Esophagus muscularis mucosa (tissue), 3 donors: ENCODE results near the gene CCDC148.

ENCODE experiments used
- POLR2A ChIP-seq: fragments of 450-650 bp; IDR thresholded peaks from one replicate; pipeline ENCODE4 v1.6.1; 2017; ENCODE audit warnings: antibody characterized with exemption, moderate library complexity, mild to moderate bottlenecking, low read depth
- TF ChIP-seq, protein P1 (sequence below), 3 experiments: fragments of 200-600 bp in 2 of 3; fragments of 450-650 bp in 1 of 3; sonication (generic) in 2 of 3; IDR thresholded peaks; one replicate each; pipeline ENCODE4 v1.5.1; 2017 to 2019; ENCODE audit warnings: antibody characterized with exemption in 3 of 3, mild to moderate bottlenecking in 2 of 3, moderate library complexity in 1 of 3

DNA sequence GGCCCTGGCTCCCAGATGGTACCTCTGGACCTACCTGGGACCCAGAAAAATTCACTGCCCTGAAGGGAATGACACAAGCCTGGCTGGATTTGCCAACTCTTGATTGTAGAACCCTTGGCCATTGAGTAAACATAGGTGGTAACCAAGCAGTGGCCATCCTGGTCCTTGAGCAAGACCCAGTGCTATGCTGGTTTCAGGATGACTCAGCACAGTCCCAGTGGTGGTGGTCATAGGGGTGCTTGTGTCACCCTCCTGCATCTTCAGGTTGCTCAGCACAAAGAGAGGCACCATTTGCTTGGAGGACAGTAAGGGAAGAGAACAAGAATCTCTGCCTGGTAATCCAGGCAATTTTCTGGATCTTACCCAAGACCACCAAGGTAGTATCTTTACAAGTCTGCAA is 302.0 kb downstream of the CCDC148 start:
- TF ChIP-seq POLR2A: no peak
- TF ChIP-seq, protein P1, sequence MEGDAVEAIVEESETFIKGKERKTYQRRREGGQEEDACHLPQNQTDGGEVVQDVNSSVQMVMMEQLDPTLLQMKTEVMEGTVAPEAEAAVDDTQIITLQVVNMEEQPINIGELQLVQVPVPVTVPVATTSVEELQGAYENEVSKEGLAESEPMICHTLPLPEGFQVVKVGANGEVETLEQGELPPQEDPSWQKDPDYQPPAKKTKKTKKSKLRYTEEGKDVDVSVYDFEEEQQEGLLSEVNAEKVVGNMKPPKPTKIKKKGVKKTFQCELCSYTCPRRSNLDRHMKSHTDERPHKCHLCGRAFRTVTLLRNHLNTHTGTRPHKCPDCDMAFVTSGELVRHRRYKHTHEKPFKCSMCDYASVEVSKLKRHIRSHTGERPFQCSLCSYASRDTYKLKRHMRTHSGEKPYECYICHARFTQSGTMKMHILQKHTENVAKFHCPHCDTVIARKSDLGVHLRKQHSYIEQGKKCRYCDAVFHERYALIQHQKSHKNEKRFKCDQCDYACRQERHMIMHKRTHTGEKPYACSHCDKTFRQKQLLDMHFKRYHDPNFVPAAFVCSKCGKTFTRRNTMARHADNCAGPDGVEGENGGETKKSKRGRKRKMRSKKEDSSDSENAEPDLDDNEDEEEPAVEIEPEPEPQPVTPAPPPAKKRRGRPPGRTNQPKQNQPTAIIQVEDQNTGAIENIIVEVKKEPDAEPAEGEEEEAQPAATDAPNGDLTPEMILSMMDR (IDR thresholded peaks at IDR 0.05): no peak
